Endothelial cell of umbilical vein (primary cell): ENCODE measurements around the gene FATE1. TPM values are rescaled to one million over a fixed set of nuclear protein-coding genes. Genes with fewer than 3 reads are reported as not detected.

Experiments
- BruUV-seq: library from RNA; stranded (reverse); fragments of 400-500 nt; replicated peaks from 2 replicates; lab custom pipeline; 2021; lab: Mats Ljungman, UMichigan
- CTCF ChIA-PET: fragments of 300-600, 350-600 bp; sonication (Branson Sonifier 250); formaldehyde crosslinking; loops from one replicate; lab custom pipeline; 2021; ENCODE audit warnings: antibody characterized with exemption, inconsistent platforms; lab: Charles Lee
- POLR2A ChIA-PET: fragments of 300-600, 350-600 bp; sonication (Branson Sonifier 250); formaldehyde crosslinking; loops from one replicate; lab custom pipeline; 2021; ENCODE audit warnings: antibody characterized with exemption, inconsistent platforms; lab: Charles Lee
- DNase-seq: peaks from one replicate; pipeline ENCODE4 v3.0.0-alpha.2; 2011; ENCODE audit warnings: low read depth, low spot score
- FAIRE-seq: peaks from 2 replicates; lab custom pipeline; 2011; peaks lifted over from hg19 to GRCh38; lab: Jason Lieb, UNC
- H2AFZ ChIP-seq: 2 replicates; pipeline ENCODE4 v1.6.0; 2012; ENCODE audit warnings: low read depth, low read length, control low read depth, inconsistent platforms
- H3K27ac ChIP-seq: 2 replicates; pipeline ENCODE4 v1.5.1; 2011; ENCODE audit warnings: low read depth, mild to moderate bottlenecking, control low read depth, low read length, moderate library complexity; ENCODE audit not compliant: insufficient read depth
- H3K27me3 ChIP-seq, 2 experiments: 2 replicates each; pipeline versions ENCODE4 v1.6.0 to v1.6.1; 2011; ENCODE audit warnings: low read length in 2 of 2, mixed read lengths in 1 of 2; ENCODE audit not compliant: control insufficient read depth in 2 of 2, insufficient read depth in 2 of 2
- H3K36me3 ChIP-seq, 2 experiments: 2 replicates in 1 of 2; 3 replicates in 1 of 2; pipeline ENCODE4 v1.5.1; 2011; ENCODE audit warnings: low read length in 2 of 2, mild to moderate bottlenecking in 1 of 2, moderate library complexity in 1 of 2; ENCODE audit not compliant: control insufficient read depth in 2 of 2, insufficient read depth in 2 of 2; ENCODE audit errors: extremely low read depth in 1 of 2
- H3K4me1 ChIP-seq: 3 replicates; pipeline ENCODE4 v1.5.1; 2011; ENCODE audit warnings: mild to moderate bottlenecking, low read length; ENCODE audit not compliant: control insufficient read depth, insufficient read depth; ENCODE audit errors: extremely low read depth
- H3K4me2 ChIP-seq: 2 replicates; pipeline ENCODE4 v1.6.1; 2011; ENCODE audit warnings: low read length, control low read depth, mixed read lengths; ENCODE audit not compliant: insufficient read depth
- H3K4me3 ChIP-seq, 3 experiments: fragments of 200-600 bp in 1 of 3; sonication (generic), shearing (Covaris generic) in 1 of 3; replicated peaks in 1 of 3; 2 replicates each; pipeline ENCODE4 v1.5.1; 2011 to 2016; ENCODE audit warnings: control low read depth in 3 of 3, low read length in 3 of 3, mild to moderate bottlenecking in 2 of 3, inconsistent platforms in 1 of 3, low read depth in 1 of 3, moderate library complexity in 1 of 3; ENCODE audit not compliant: insufficient read depth in 1 of 3
- H3K79me2 ChIP-seq: 2 replicates; pipeline ENCODE4 v1.6.0; 2012; ENCODE audit warnings: low read length, inconsistent platforms; ENCODE audit not compliant: control insufficient read depth, insufficient read depth
- H3K9ac ChIP-seq: replicated peaks from 2 replicates; pipeline ENCODE3; 2011; ENCODE audit warnings: low read length, control low read depth; ENCODE audit not compliant: insufficient read depth; ENCODE audit errors: extremely low read depth
- H3K9me1 ChIP-seq: replicated peaks from 3 replicates; pipeline ENCODE4 v1.6.0; 2011; ENCODE audit warnings: mild to moderate bottlenecking, low read length; ENCODE audit not compliant: control insufficient read depth, insufficient read depth; ENCODE audit errors: extremely low read depth
- H3K9me3 ChIP-seq: replicated peaks from 2 replicates; pipeline ENCODE4 v1.5.1; 2012; ENCODE audit warnings: low read length, inconsistent platforms; ENCODE audit not compliant: control insufficient read depth, insufficient read depth
- H4K20me1 ChIP-seq: replicated peaks from 2 replicates; pipeline ENCODE3; 2011; ENCODE audit warnings: mild to moderate bottlenecking, low read length; ENCODE audit not compliant: control insufficient read depth, insufficient read depth; ENCODE audit errors: extremely low read depth
- EZH2 ChIP-seq: IDR thresholded peaks from 2 replicates; pipeline ENCODE4 v1.6.1; 2012; ENCODE audit warnings: borderline replicate concordance, low read depth, mild to moderate bottlenecking, moderate library complexity, low read length, inconsistent platforms; ENCODE audit not compliant: severe bottlenecking
- FOS ChIP-seq: IDR thresholded peaks from 2 replicates; pipeline ENCODE4 v1.6.1; 2011; ENCODE audit warnings: mild to moderate bottlenecking, low read length, moderate library complexity, borderline replicate concordance; ENCODE audit not compliant: insufficient read depth
- GATA2 ChIP-seq: IDR thresholded peaks from 2 replicates; pipeline ENCODE4 v1.7.0; 2011; ENCODE audit warnings: low read depth, mild to moderate bottlenecking, moderate library complexity, mixed read lengths, low read length; ENCODE audit not compliant: insufficient read length, insufficient read depth
- JUN ChIP-seq: IDR thresholded peaks from 2 replicates; pipeline ENCODE4 v1.6.1; 2011; ENCODE audit warnings: borderline replicate concordance, low read depth; ENCODE audit not compliant: insufficient read length, insufficient read depth
- MYC ChIP-seq: IDR thresholded peaks from one replicate; pipeline ENCODE4 v1.6.1; 2011; ENCODE audit warnings: mild to moderate bottlenecking, low read depth, low read length
- POLR2A ChIP-seq: IDR thresholded peaks from 2 replicates; pipeline ENCODE4 v1.6.1; 2012; ENCODE audit warnings: low read depth, mild to moderate bottlenecking, control low read depth, low read length
- POLR2AphosphoS5 ChIP-seq: IDR thresholded peaks from 2 replicates; pipeline ENCODE4 v1.6.1; 2012; ENCODE audit warnings: low read depth, mild to moderate bottlenecking, control low read depth, low read length, moderate library complexity; ENCODE audit not compliant: insufficient read depth
- dilution Hi-C: fragments of 300-500 bp; cut with MboI; formaldehyde crosslinking; loops from one replicate; pipeline ENCODE4 v1.15.0; 2019; ENCODE audit warnings: low sequenced_read_pairs; ENCODE audit not compliant: extremely low pct_ligation_motif_present
- intact Hi-C: fragments of 100-400 bp; cut with micrococcal nuclease; formaldehyde crosslinking; loops from one replicate; pipeline ENCODE4 v1.10.0; 2022
- polyA plus RNA-seq, 4 experiments: library from polyadenylated mRNA; depleted of rRNA in 3 of 4; stranded (reverse) in 3 of 4; unstranded in 1 of 4; fragments of >200 nt; gene quantifications; 2 replicates each; pipeline versions ENCODE4 v1.2.1 to v1.2.3, GENCODE V29; 2011 to 2012; ENCODE audit warnings: missing spikeins in 1 of 4
- total RNA-seq: library from RNA; stranded (reverse); gene quantifications from 2 replicates; pipeline ENCODE4 v1.2.3, GENCODE V29; 2021
- TF ChIP-seq, protein P1 (sequence below), 2 donors: IDR thresholded peaks; 1 replicate in 1 of 2; 2 replicates in 1 of 2; pipeline ENCODE4 v1.5.1; 2011; ENCODE audit warnings: low read length in 2 of 2, mild to moderate bottlenecking in 2 of 2, moderate library complexity in 2 of 2, control low read depth in 1 of 2, inconsistent platforms in 1 of 2, low read depth in 1 of 2; ENCODE audit not compliant: insufficient read depth in 1 of 2; ENCODE audit errors: extremely low read depth in 1 of 2
- TF ChIP-seq, protein P2 (sequence below): IDR thresholded peaks from 2 replicates; pipeline ENCODE4 v1.6.1; 2011; ENCODE audit not compliant: insufficient read depth, insufficient read length

Gene FATE1
- total and polyA plus RNA-seq, 2 donors (not counting 3 experiments of a cell fraction or from before 2014, with no cell fraction given): not detected

DNA sequence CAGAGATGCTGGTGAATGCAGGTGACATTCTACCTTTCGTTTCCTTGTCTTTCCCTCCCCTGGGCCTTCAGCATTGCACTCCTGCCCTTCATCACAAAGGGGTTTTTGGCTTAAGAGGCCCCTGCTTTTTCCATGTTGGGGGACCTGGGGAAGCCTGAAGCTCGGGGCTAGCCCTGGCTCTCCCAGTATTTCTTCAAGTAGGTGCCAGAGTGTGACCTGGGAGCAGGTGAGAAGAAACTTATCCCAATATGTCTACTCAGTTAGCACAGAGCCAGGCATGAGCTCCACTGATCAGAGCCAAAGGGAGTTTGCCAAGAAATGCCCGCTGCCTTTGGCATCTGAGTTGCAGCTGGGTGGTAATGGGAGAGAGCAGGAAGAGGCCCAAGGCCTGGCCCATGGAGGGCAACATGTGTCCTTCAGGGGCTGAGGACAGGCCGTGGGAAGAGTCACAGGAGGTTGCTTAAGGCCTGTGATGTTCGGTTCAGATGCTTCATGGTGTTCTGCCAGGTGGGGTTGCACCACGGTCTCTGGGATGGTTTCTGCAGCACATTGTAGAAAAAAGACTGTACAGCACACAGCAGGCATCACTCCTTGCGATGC, 13.0 kb upstream of the FATE1 start:
- Histone ChIP-seq H3K27ac (no peak overlapping the region), H3K4me3 (no peak overlapping the region), H3K36me3 (no peaks in the 10 kb centered on the region), H3K9me3 (no peaks in the 10 kb centered on the region), H3K27me3 (no peaks in the 10 kb centered on the region), H3K4me2 (no peak overlapping the region), H3K79me2 (no peaks in the 10 kb centered on the region), H3K9ac (no peak overlapping the region), H4K20me1 (no peaks in the 10 kb centered on the region), H3K4me1 (no peaks in the 10 kb centered on the region), H2AFZ (no peak overlapping the region), H3K9me1 (no peaks in the 10 kb centered on the region)
- FAIRE-seq: no peak
- intact Hi-C loops: no loop called here
- DNase-seq: no peak
- BruUV-seq: no TSS peak
- ChIA-PET CTCF (no interaction called here), POLR2A (no interaction called here)
- dilution Hi-C loops: no loop called here
- TF ChIP-seq EZH2: no peak
- TF ChIP-seq POLR2AphosphoS5: no peak
- TF ChIP-seq MYC: no peak
- TF ChIP-seq, protein P1, sequence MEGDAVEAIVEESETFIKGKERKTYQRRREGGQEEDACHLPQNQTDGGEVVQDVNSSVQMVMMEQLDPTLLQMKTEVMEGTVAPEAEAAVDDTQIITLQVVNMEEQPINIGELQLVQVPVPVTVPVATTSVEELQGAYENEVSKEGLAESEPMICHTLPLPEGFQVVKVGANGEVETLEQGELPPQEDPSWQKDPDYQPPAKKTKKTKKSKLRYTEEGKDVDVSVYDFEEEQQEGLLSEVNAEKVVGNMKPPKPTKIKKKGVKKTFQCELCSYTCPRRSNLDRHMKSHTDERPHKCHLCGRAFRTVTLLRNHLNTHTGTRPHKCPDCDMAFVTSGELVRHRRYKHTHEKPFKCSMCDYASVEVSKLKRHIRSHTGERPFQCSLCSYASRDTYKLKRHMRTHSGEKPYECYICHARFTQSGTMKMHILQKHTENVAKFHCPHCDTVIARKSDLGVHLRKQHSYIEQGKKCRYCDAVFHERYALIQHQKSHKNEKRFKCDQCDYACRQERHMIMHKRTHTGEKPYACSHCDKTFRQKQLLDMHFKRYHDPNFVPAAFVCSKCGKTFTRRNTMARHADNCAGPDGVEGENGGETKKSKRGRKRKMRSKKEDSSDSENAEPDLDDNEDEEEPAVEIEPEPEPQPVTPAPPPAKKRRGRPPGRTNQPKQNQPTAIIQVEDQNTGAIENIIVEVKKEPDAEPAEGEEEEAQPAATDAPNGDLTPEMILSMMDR (IDR thresholded peaks at IDR 0.05; ENCODE audit: extremely low read depth in 1 of 2, insufficient read depth in 1 of 2, low read depth in 1 of 2, low read length in 2 of 2): no peak
- no peak for TF ChIP-seq FOS
- no peak for TF ChIP-seq GATA2
- no peak for TF ChIP-seq JUN
- TF ChIP-seq, protein P2, sequence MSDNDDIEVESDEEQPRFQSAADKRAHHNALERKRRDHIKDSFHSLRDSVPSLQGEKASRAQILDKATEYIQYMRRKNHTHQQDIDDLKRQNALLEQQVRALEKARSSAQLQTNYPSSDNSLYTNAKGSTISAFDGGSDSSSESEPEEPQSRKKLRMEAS: no peak
- TF ChIP-seq POLR2A: no peak
